ENCODE measurements around the gene PGBD5.

GRCh38 chr1:230292689-230293389, 133.3 kb downstream of the PGBD5 start:
- TF ChIP-seq CTCF (IDR thresholded peaks at IDR 0.05; ENCODE audit: insufficient read depth, low read depth, low read length) = no peak
- no peak for TF ChIP-seq EZH2 (IDR thresholded peaks at IDR 0.05; ENCODE audit: insufficient read depth, low read length)

Data from astrocyte (in vitro differentiated cells and primary cell).